HEK293T (cell line): ENCODE measurements around the gene WDR27.

ENCODE experiments used
- BHLHE40 ChIP-seq: fragments of 450-650 bp; IDR thresholded peaks from 2 replicates; pipeline ENCODE4 v1.6.1; 2016; ENCODE audit warnings: mild to moderate bottlenecking, moderate library complexity, borderline replicate concordance
- CTBP1 ChIP-seq: fragments of 450-650 bp; IDR thresholded peaks from 2 replicates; pipeline ENCODE4 v1.6.1; 2016; ENCODE audit warnings: borderline replicate concordance
- ELF4 ChIP-seq: fragments of 450-650 bp; IDR thresholded peaks from 2 replicates; pipeline ENCODE4 v1.6.1; 2017; ENCODE audit warnings: antibody characterized with exemption
- FOXA1 ChIP-seq: fragments of 450-650 bp; IDR thresholded peaks from 2 replicates; pipeline ENCODE4 v1.6.1; 2016; ENCODE audit warnings: mild to moderate bottlenecking
- FOXK2 ChIP-seq: fragments of 450-650 bp; IDR thresholded peaks from 2 replicates; pipeline ENCODE4 v1.6.1; 2016; ENCODE audit warnings: mild to moderate bottlenecking
- FOXM1 ChIP-seq: fragments of 450-650 bp; IDR thresholded peaks from 2 replicates; pipeline ENCODE4 v1.6.1; 2017; ENCODE audit warnings: mild to moderate bottlenecking, borderline replicate concordance
- HDGF ChIP-seq: fragments of 450-650 bp; IDR thresholded peaks from 2 replicates; pipeline ENCODE4 v1.6.1; 2017; ENCODE audit warnings: antibody characterized with exemption, borderline replicate concordance
- NFRKB ChIP-seq: fragments of 450-650 bp; IDR thresholded peaks from 2 replicates; pipeline ENCODE4 v1.6.1; 2016; ENCODE audit warnings: mild to moderate bottlenecking, moderate library complexity
- SP1 ChIP-seq: fragments of 450-650 bp; IDR thresholded peaks from 2 replicates; pipeline ENCODE4 v1.6.1; 2017
- SUZ12 ChIP-seq: fragments of 450-650 bp; IDR thresholded peaks from 2 replicates; pipeline ENCODE4 v1.6.1; 2016; ENCODE audit warnings: mild to moderate bottlenecking
- ZNF384 ChIP-seq: fragments of 450-650 bp; IDR thresholded peaks from 2 replicates; pipeline ENCODE4 v1.6.1; 2016

DNA sequence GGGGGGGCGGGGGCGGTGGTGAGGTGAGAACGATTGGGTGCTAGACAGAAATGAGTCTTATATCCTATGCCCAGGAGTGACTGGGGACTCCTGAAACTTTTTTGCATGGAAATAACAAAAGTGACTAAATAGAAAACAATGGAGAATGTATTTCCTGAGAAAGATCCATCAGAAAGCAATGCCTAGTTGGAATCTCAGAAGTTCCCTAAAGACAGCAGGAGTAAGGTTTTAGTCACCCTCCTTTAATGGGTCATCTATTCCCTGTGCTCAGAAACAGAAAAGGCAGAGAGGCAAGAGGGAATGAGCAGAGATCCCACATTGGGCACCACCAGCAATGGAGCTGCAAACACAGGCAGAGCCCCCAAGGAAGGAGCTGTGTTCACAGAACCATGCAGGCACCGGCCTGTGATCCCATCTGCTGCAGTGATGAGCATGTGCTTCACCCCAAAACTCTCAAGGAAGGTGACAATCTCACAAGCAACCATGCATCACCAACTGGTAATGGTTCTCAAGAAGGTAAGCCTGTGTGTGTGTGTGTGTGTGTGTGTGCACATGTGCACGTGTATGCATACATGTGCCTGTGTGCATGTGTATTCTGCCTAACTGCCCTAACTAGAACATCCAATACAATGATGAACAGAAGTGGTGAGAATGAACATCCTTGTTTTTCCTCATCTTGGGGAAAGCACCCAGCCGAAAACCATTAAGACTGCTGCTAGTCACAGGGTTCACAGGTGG is 168.4 kb downstream of the WDR27 start:
- TF ChIP-seq CTBP1, result no peak
- no peak for TF ChIP-seq SP1
- TF ChIP-seq NFRKB, result no peak
- TF ChIP-seq FOXA1, result no peak
- no peak for TF ChIP-seq BHLHE40
- no peak for TF ChIP-seq ELF4
- no peak for TF ChIP-seq SUZ12
- TF ChIP-seq ZNF384, result no peak
- TF ChIP-seq FOXM1, result no peak
- no peak for TF ChIP-seq FOXK2
- no peak for TF ChIP-seq HDGF
